Activated CD8-positive, alpha-beta T cell treated with anti-CD3 and anti-CD28 coated beads for 36 hours (primary cell): ENCODE results near the gene MT1M. TPM values are rescaled to one million over a fixed set of nuclear protein-coding genes. Genes with fewer than 3 reads are reported as not detected.

ENCODE experiments used
- ATAC-seq: fragments of 200-7000 bp; cut with Tn5 transposase; one replicate; pipeline ENCODE4 v1.10.0; 2021; ENCODE audit warnings: mild to moderate bottlenecking, moderate library complexity
- CTCF ChIA-PET: fragments of 350-600 bp; sonication (Branson Sonifier 250); formaldehyde crosslinking; loops from one replicate; lab custom pipeline; 2021; ENCODE audit warnings: antibody characterized with exemption; lab: Charles Lee
- POLR2A ChIA-PET: fragments of 350-600 bp; sonication (Branson Sonifier 250); formaldehyde crosslinking; loops from one replicate; lab custom pipeline; 2021; ENCODE audit warnings: antibody characterized with exemption; lab: Charles Lee
- DNase-seq: peaks from one replicate; pipeline ENCODE4 v3.0.0-alpha.2; 2020
- H3K27ac Mint-ChIP-seq: one replicate; pipeline ENCODE4 v1.8.0; 2021; ENCODE audit warnings: mild to moderate bottlenecking, mixed read lengths
- H3K27me3 Mint-ChIP-seq: one replicate; pipeline ENCODE4 v1.8.0; 2021; ENCODE audit warnings: mixed read lengths
- H3K36me3 Mint-ChIP-seq: one replicate; pipeline ENCODE4 v1.8.0; 2021; ENCODE audit warnings: low read depth, mixed read lengths
- H3K4me1 Mint-ChIP-seq: one replicate; pipeline ENCODE4 v1.8.0; 2021; ENCODE audit warnings: low read depth, mixed read lengths
- H3K4me3 Mint-ChIP-seq: one replicate; pipeline ENCODE4 v1.8.0; 2021; ENCODE audit warnings: mild to moderate bottlenecking, moderate library complexity, mixed read lengths
- H3K9me3 Mint-ChIP-seq: one replicate; pipeline ENCODE4 v1.8.0; 2021; ENCODE audit warnings: mixed read lengths
- CTCF ChIP-seq: fragments of 200-600 bp; IDR thresholded peaks from one replicate; pipeline ENCODE4 v1.8.0; 2022; ENCODE audit warnings: antibody characterized with exemption, mild to moderate bottlenecking
- intact Hi-C: fragments of 100-400 bp; cut with micrococcal nuclease; formaldehyde crosslinking; loops from one replicate; pipeline ENCODE4 v1.10.0; 2022
- total RNA-seq, 2 experiments: library from RNA; stranded (reverse); gene quantifications; one replicate each; pipeline ENCODE4 v1.2.3, GENCODE V29; 2021

The MT1M gene
- total RNA-seq, 2 experiments from 2014 or later = not detected

- POLR2A ChIA-PET = interaction anchor here (0.8 to 1.4 kb wide), 2 partner anchors 18 to 33 kb away, joined by 3 read pairs; no protein-coding TSS in a partner anchor
- CTCF ChIA-PET = interaction anchor here (2.0 kb wide), 1 partner anchor 26 kb away, joined by 5 read pairs; no protein-coding TSS in a partner anchor
Measured at GRCh38 chr16:56649271-56649670, 16.8 kb downstream of the MT1M start.

DNA sequence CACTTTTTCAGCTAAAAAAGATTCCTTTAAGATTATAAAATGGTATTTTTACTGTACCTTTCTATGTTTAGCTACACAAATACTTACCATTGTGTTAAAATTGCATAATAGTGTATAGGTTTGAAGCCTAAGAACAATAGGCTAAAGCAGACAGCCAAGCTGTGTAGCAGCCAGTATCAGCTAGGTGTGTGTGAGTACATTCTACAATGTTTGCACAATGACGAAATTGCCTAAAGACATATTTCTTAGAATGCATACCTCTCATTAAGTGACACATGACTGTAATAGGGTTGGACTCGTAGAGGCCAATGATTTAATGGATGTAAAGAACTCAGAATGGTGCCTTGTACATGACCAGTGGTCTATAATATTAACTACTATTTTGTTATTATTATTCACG is 17.4 kb downstream of the MT1M start:
- H3K27me3 Mint-ChIP-seq = peaks cover 18% of the 10 kb centered on the region
- no peaks in the 10 kb centered on the region for H3K4me1 Mint-ChIP-seq
- ATAC-seq (no peak), DNase-seq (no peak)
- no peak overlapping the region for H3K27ac Mint-ChIP-seq
- no peak for TF ChIP-seq CTCF
- ChIA-PET POLR2A (interaction anchor here (0.8 to 1.4 kb wide), 2 partner anchors 17 to 33 kb away, joined by 3 read pairs; no protein-coding TSS in a partner anchor), CTCF (interaction anchor here (2.0 kb wide), 1 partner anchor 27 kb away, joined by 5 read pairs; no protein-coding TSS in a partner anchor)
- intact Hi-C loops = no loop called here
- H3K36me3 Mint-ChIP-seq = no peaks in the 10 kb centered on the region
- H3K9me3 Mint-ChIP-seq = no peaks in the 10 kb centered on the region
- no peak overlapping the region for H3K4me3 Mint-ChIP-seq

More at GRCh38 chr16:56649271-56649670, 16.8 kb downstream of the MT1M start:
- no peak overlapping the region for H3K27ac Mint-ChIP-seq
- DNase-seq (no peak), ATAC-seq (no peak)
- TF ChIP-seq CTCF = no peak
- peaks cover 18% of the 10 kb centered on the region for H3K27me3 Mint-ChIP-seq
- intact Hi-C loops = no loop called here
- H3K9me3 Mint-ChIP-seq = no peaks in the 10 kb centered on the region
- H3K4me3 Mint-ChIP-seq = no peak overlapping the region
- no peaks in the 10 kb centered on the region for H3K36me3 Mint-ChIP-seq
- H3K4me1 Mint-ChIP-seq = no peaks in the 10 kb centered on the region

DNA sequence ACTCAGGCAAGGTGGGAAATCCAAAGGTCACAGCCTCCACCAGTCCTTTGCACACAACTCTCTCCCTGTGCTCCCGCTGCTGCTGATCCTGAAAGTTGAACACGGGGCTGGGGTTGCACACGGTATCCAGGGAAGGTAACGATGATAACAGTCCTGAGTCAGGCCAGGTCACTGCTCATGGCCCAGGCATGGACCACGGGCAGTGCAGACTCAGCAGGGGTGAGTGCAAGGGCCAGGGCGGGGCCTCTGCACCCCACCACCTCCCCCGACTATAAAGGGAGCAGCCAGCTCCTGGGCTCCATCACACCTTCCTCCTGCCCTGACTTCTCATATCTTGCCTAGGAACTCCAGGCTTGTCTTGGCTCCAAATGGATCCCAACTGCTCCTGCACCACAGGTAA is 19.1 kb downstream of the MT1M start, which contains the start of gene MT1B:
Gene MT1B, plus strand, starts transcription at position 301 of the 400 bp plus-strand sequence. Its CDS starts 68 bp downstream, at position 369.
- DNase-seq (no peak), ATAC-seq (no peak)
- TF ChIP-seq CTCF = no peak
- no peak within 1 kb of the TSS for H3K27ac Mint-ChIP-seq
- H3K9me3 Mint-ChIP-seq = no peaks in the 10 kb centered on the region
- POLR2A ChIA-PET = interaction anchor here (2.5 kb wide), 1 partner anchor 10 kb away, joined by 11 read pairs; no protein-coding TSS in a partner anchor
- CTCF ChIA-PET = interaction anchor here (1.6 kb wide), 1 partner anchor 10 kb away, joined by 4 read pairs; no protein-coding TSS in a partner anchor
- H3K4me1 Mint-ChIP-seq = no peaks in the 10 kb centered on the region
- H3K4me3 Mint-ChIP-seq = no peak within 1 kb of the TSS
- H3K36me3 Mint-ChIP-seq = no peaks in the 10 kb centered on the region
- intact Hi-C loops = no loop called here
- H3K27me3 Mint-ChIP-seq = peaks cover 12% of the 10 kb centered on the region

DNA sequence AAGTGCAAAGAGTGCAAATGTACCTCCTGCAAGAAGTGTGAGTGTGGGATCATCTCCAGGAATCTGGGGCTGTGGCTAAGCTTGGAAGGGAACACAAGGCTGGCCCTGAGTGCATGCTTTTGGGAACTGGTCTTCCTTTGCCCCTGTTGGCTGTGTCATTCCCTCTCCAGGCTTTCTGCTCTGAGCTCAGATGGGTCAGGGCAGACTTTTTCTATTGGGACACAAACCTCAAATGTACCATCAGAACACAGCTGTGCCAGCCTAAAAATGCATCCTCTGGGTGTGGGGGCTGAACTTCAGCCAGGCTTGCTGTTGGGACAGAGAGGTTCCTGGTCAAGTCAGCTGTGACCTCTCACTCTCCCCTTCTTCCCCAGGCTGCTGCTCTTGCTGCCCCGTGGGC is 20.1 kb downstream of the MT1M start:
- intact Hi-C loops = no loop called here
- peaks cover 8% of the 10 kb centered on the region for H3K27me3 Mint-ChIP-seq

More for the DNA sequence above, 20.1 kb downstream of the MT1M start:
- Mint-ChIP-seq H3K36me3 (no peaks in the 10 kb centered on the region), H3K27ac (no peak overlapping the region), H3K4me3 (no peak overlapping the region), H3K9me3 (no peaks in the 10 kb centered on the region), H3K4me1 (no peaks in the 10 kb centered on the region)
- POLR2A ChIA-PET = interaction anchor here (0.8 to 2.5 kb wide), 5 partner anchors 9 to 59 kb away, joined by 3 to 11 read pairs (median 3); no protein-coding TSS in a partner anchor
- no peak for TF ChIP-seq CTCF
- ATAC-seq (no peak), DNase-seq (no peak)
- CTCF ChIA-PET = interaction anchor here (1.0 to 1.6 kb wide), 2 partner anchors 8 to 9 kb away, joined by 4 read pairs; no protein-coding TSS in a partner anchor
